CD1c-positive myeloid dendritic cell (primary cell): ENCODE data around the gene SIGLEC8.
"Not testable (repeated sequence)": the region's sequence is repeated elsewhere in the genome, so short reads cannot be mapped to it uniquely, and the experiment has no call there.

Experiments used
- DNase-seq: peaks from one replicate; pipeline ENCODE4 v3.0.0-alpha.2; 2016; ENCODE audit errors: extremely low spot score

Gene SIGLEC8

GRCh38 chr19:51458051-51458645 is at the start of gene SIGLEC8:
SIGLEC8 (minus strand) TSS chr19:51458454; CDS start chr19:51458387, 67 bp downstream.
- DNase-seq: no peak

GRCh38 chr19:51507640-51508058 is 49.4 kb upstream of the SIGLEC8 start:
- DNase-seq: peak; percentile 58

- peak; percentile 76 for DNase-seq
Observed at GRCh38 chr19:51507192-51507591, 48.9 kb upstream of the SIGLEC8 start.

GRCh38 chr19:51505904-51506303 is 47.6 kb upstream of the SIGLEC8 start:
- no peak for DNase-seq

- peak; percentile 58 for DNase-seq
Observed at GRCh38 chr19:51503896-51504295, 45.6 kb upstream of the SIGLEC8 start.

- peak; percentile 84 for DNase-seq
Observed at GRCh38 chr19:51503286-51503817, 45.1 kb upstream of the SIGLEC8 start.

- peak; percentile 92 for DNase-seq
Observed at GRCh38 chr19:51501594-51502263, 43.5 kb upstream of the SIGLEC8 start, which contains the start of gene SIGLEC12. SIGLEC12 (minus strand) TSS chr19:51501800; CDS start chr19:51501733, 67 bp downstream.

GRCh38 chr19:51500931-51501330 is 42.7 kb upstream of the SIGLEC8 start:
- not testable (repeated sequence) for DNase-seq

- DNase-seq: no peak
Observed at GRCh38 chr19:51497666-51498065, 39.4 kb upstream of the SIGLEC8 start.

GRCh38 chr19:51493776-51494175 is 35.5 kb upstream of the SIGLEC8 start:
- DNase-seq: peak; percentile 66

GRCh38 chr19:51491586-51491985 is 33.3 kb upstream of the SIGLEC8 start:
- no peak for DNase-seq

- DNase-seq: no peak
Observed at GRCh38 chr19:51490676-51491075, 32.4 kb upstream of the SIGLEC8 start.

- no peak for DNase-seq
Observed at GRCh38 chr19:51489113-51489512, 30.9 kb upstream of the SIGLEC8 start.

GRCh38 chr19:51488491-51488890 is 30.2 kb upstream of the SIGLEC8 start:
- no peak for DNase-seq

- DNase-seq: no peak
Observed at GRCh38 chr19:51485960-51486660, 27.9 kb upstream of the SIGLEC8 start.

GRCh38 chr19:51480590-51480989 is 22.3 kb upstream of the SIGLEC8 start:
- peak; percentile 37 for DNase-seq

GRCh38 chr19:51479531-51480331 is 21.5 kb upstream of the SIGLEC8 start:
- no peak for DNase-seq

GRCh38 chr19:51478381-51479234 is 20.4 kb upstream of the SIGLEC8 start, which contains the start of gene CEACAM18:
CEACAM18 (plus strand) TSS chr19:51478539.
- no peak for DNase-seq

- no peak for DNase-seq
Observed at GRCh38 chr19:51477344-51477743, 19.1 kb upstream of the SIGLEC8 start.

- DNase-seq: no peak
Observed at GRCh38 chr19:51476164-51476563, 17.9 kb upstream of the SIGLEC8 start.
